Gastroesophageal sphincter (tissue), 4 donors: ENCODE results near the gene TESPA1. TPM values are rescaled to one million over a fixed set of nuclear protein-coding genes. Genes with fewer than 3 reads are reported as not detected.

Experiments used
- ATAC-seq: fragments of 150-250 bp; one replicate; pipeline ENCODE4 v1.9.1; 2016; ENCODE audit warnings: mild to moderate bottlenecking, moderate library complexity
- H3K27ac ChIP-seq, 4 donors: fragments of 200-600 bp; sonication (generic) in 3 of 4; 1 replicate in 3 of 4; 2 replicates in 1 of 4; pipeline ENCODE4 v1.5.1; 2016 to 2019
- H3K27me3 ChIP-seq: fragments of 200-600 bp; sonication (generic); one replicate; pipeline ENCODE4 v1.5.1; 2019
- H3K36me3 ChIP-seq, 2 donors: fragments of 200-600 bp; sonication (generic); one replicate each; pipeline ENCODE4 v1.5.1; 2019; ENCODE audit warnings: control low read depth in 1 of 2
- H3K4me1 ChIP-seq, 3 donors: fragments of 200-600 bp; sonication (generic); 1 replicate in 2 of 3; 2 replicates in 1 of 3; pipeline ENCODE4 v1.5.1; 2016 to 2019; ENCODE audit warnings: control low read depth in 2 of 3
- H3K4me3 ChIP-seq, 2 donors: fragments of 200-600 bp; sonication (generic); one replicate each; pipeline ENCODE4 v1.5.1; 2019; ENCODE audit warnings: mild to moderate bottlenecking in 1 of 2, moderate library complexity in 1 of 2
- H3K9me3 ChIP-seq, 3 donors: fragments of 200-600 bp; sonication (generic); one replicate each; pipeline ENCODE4 v1.5.1; 2017 to 2019; ENCODE audit warnings: control low read depth in 2 of 3
- EP300 ChIP-seq: sonication (generic); formaldehyde crosslinking; IDR thresholded peaks from one replicate; pipeline ENCODE4 v1.6.1; 2017; ENCODE audit warnings: antibody characterized with exemption, mild to moderate bottlenecking
- POLR2A ChIP-seq, 2 donors: fragments of 450-650 bp; IDR thresholded peaks; one replicate each; pipeline ENCODE4 v1.6.1; 2017; ENCODE audit warnings: antibody characterized with exemption in 2 of 2, mild to moderate bottlenecking in 2 of 2, moderate library complexity in 1 of 2
- POLR2AphosphoS5 ChIP-seq: sonication (generic); formaldehyde crosslinking; IDR thresholded peaks from one replicate; pipeline ENCODE4 v1.6.1; 2017; ENCODE audit warnings: antibody characterized with exemption
- WGBS, 2 donors: methylation state at CpG; one replicate each; pipeline ENCODE4 v1.1.5; 2018; ENCODE audit warnings: low coverage in 1 of 2; 5-methylcytosine and 5-hydroxymethylcytosine counted together
- total RNA-seq, 4 donors: library from RNA; depleted of rRNA; stranded (reverse); fragments of >200 nt; gene quantifications; one replicate each; pipeline ENCODE4 v1.1.0, GENCODE V29; 2016
- TF ChIP-seq, protein P1 (sequence below), 4 experiments: fragments of 200-600 bp in 2 of 4; fragments of 450-650 bp in 2 of 4; sonication (generic) in 1 of 4; IDR thresholded peaks; one replicate each; pipeline ENCODE4 v1.5.1; 2017 to 2019; ENCODE audit warnings: antibody characterized with exemption in 4 of 4, mild to moderate bottlenecking in 2 of 4, moderate library complexity in 2 of 4

The TESPA1 gene
- total RNA-seq, 4 donors from 2014 or later, result 0.17 to 3.2 (median 1.8) TPM

DNA sequence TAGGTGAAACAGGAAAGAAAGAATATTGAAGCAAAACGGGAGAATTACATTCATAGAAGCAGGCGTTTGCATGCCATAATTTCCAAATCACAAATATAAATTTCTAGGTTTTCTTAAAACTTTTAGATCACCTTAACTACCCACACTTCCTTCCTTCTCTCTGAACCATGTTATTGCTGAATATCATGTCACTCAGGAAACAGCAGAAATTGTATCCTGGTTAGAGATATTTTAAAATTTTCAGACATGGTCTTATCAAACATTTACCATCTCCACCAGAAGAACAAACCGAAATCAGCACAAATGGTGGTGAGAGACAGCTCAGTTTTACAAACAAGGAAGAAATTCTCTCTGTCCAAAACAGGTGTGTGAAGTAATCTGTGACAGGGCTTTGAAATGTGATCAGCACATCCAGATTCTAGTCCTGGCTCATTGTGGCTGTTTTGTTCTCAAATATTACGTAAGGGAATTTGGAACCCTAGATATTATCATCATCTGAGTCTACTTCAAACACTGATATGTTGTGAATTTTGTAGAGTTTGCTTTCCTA is 16.3 kb downstream of the TESPA1 start:
- H3K27ac ChIP-seq, result no peak overlapping the region
- WGBS, 2 donors, result 54 to 69% methylated on average over 3 to 4 of the region's 4 CpGs
- H3K9me3 ChIP-seq, result no peaks in the 10 kb centered on the region
- no peaks in the 10 kb centered on the region for H3K4me1 ChIP-seq
- H3K27me3 ChIP-seq, result no peaks in the 10 kb centered on the region
- no peaks in the 10 kb centered on the region for H3K36me3 ChIP-seq
- ATAC-seq, result no peak
- no peak for TF ChIP-seq EP300
- TF ChIP-seq POLR2AphosphoS5, result no peak
- no peak for TF ChIP-seq POLR2A (IDR thresholded peaks at IDR 0.05)
- TF ChIP-seq, protein P1, sequence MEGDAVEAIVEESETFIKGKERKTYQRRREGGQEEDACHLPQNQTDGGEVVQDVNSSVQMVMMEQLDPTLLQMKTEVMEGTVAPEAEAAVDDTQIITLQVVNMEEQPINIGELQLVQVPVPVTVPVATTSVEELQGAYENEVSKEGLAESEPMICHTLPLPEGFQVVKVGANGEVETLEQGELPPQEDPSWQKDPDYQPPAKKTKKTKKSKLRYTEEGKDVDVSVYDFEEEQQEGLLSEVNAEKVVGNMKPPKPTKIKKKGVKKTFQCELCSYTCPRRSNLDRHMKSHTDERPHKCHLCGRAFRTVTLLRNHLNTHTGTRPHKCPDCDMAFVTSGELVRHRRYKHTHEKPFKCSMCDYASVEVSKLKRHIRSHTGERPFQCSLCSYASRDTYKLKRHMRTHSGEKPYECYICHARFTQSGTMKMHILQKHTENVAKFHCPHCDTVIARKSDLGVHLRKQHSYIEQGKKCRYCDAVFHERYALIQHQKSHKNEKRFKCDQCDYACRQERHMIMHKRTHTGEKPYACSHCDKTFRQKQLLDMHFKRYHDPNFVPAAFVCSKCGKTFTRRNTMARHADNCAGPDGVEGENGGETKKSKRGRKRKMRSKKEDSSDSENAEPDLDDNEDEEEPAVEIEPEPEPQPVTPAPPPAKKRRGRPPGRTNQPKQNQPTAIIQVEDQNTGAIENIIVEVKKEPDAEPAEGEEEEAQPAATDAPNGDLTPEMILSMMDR (IDR thresholded peaks at IDR 0.05), result no peak
- H3K4me3 ChIP-seq, result no peak overlapping the region

DNA sequence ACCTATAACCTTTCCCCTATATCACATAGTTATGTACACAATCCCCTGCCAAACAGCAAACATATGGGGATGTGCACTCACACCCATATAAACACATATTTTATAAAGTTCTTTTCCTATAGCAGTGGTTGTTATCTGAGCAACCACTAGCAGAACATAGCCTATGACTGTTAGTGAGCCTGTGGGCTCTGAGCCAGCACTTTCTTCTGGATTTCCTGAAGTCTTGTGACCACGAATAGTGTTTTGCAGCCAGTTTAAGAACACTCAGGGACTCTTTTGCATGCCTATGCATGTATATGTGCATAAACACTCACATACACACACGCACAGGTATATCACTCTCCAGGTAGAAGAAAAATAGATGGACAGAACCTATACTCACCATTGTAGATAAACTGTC is 17.1 kb downstream of the TESPA1 start:
- Histone ChIP-seq H3K4me1 (no peaks in the 10 kb centered on the region), H3K36me3 (no peaks in the 10 kb centered on the region), H3K27ac (no peak overlapping the region), H3K9me3 (no peaks in the 10 kb centered on the region), H3K27me3 (no peaks in the 10 kb centered on the region), H3K4me3 (no peak overlapping the region)
- no peak for ATAC-seq
- TF ChIP-seq POLR2AphosphoS5, result no peak
- TF ChIP-seq POLR2A (IDR thresholded peaks at IDR 0.05), result no peak
- no peak for TF ChIP-seq EP300
- TF ChIP-seq, protein P1 (IDR thresholded peaks at IDR 0.05), result no peak
- WGBS, 2 donors, result 31 to 50% methylated on average over 2 of the region's 2 CpGs

DNA sequence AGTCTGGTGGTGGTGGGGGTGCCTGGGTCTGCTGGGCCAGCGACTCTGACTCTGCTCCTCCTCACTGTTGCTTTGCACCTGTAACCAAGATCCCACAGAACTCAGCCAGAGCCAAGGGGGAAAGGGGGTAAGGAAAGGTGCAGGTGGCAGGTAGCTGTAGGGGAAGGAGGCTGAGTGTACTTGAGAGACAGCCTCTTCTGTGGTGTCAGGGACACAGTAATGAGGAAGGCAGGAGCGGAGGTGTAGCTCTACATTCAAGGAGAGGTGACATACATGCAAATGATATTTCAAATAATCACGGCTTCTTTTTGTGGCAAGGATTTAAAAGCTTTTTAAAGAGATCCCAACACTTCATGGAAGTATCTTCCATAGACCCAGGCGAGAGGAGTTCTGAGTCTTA is 23.4 kb downstream of the TESPA1 start:
- TF ChIP-seq, protein P1 (IDR thresholded peaks at IDR 0.05), result no peak
- no peak for TF ChIP-seq POLR2AphosphoS5
- no peak for TF ChIP-seq POLR2A (IDR thresholded peaks at IDR 0.05)
- Histone ChIP-seq H3K27ac (no peak overlapping the region), H3K4me3 (no peak overlapping the region), H3K27me3 (peaks cover 8% of the 10 kb centered on the region), H3K4me1 (no peaks in the 10 kb centered on the region), H3K36me3 (no peaks in the 10 kb centered on the region), H3K9me3 (no peaks in the 10 kb centered on the region)
- no peak for ATAC-seq
- 80 to 90% methylated on average over 3 of the region's 4 CpGs for WGBS, 2 donors

DNA sequence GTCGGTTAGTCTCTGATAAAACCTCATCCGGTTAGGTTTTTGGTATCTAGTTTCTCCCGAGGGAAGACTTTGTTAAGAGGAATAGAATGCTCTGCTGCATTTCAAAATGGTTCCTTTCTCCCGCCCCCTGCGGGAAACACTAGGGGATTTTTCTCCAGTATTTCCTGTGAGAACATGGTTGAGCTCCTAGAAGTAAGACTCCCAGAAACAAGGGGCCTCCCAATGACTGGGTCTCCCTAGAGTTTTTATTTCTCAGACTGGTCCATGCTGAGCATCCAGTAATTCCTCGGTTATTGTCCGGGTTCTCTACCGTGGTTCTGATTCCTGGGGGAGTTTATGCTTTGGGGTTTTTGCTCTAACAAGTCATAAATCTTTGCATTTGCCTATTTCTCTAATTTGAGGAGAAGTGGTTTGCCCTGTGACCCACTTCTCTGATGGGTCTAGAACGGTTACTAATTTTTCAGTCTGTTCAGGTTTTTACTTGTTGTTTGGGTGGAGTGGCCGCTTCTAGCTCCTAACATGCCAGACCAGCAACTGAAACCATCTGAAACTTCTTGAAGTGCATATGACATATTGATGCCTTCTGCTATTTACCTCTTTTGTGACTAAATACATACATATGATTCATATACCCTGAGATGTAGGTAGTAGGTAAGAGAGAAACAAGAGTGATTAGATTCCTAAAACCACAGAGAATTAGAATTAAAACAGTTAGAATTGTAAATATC is 25.1 kb downstream of the TESPA1 start:
- Histone ChIP-seq H3K36me3 (no peaks in the 10 kb centered on the region), H3K9me3 (no peaks in the 10 kb centered on the region), H3K27me3 (peaks cover 8% of the 10 kb centered on the region), H3K4me3 (no peak overlapping the region), H3K27ac (no peak overlapping the region), H3K4me1 (no peaks in the 10 kb centered on the region)
- 48 to 55% methylated on average over 6 to 7 of the region's 10 CpGs for whole genome bisulfite sequencing, 2 donors
- no peak for ATAC-seq
- TF ChIP-seq EP300 (no peak), POLR2AphosphoS5 (no peak), POLR2A (IDR thresholded peaks at IDR 0.05) (no peak)
- TF ChIP-seq, protein P1 (IDR thresholded peaks at IDR 0.05), result no peak
